Prostate gland (tissue), 2 donors: ENCODE results near the gene GLRA3. TPM values are rescaled to one million over a fixed set of nuclear protein-coding genes. Genes with fewer than 3 reads are reported as not detected.

Experiments
- DNase-seq: peaks from one replicate; pipeline ENCODE4 v3.0.0-alpha.2; 2019; ENCODE audit warnings: low spot score
- H3K27ac ChIP-seq, 2 donors: fragments of 200-600 bp; sonication (generic); 2 replicates each; pipeline ENCODE4 v1.5.1; 2017 to 2019
- H3K27me3 ChIP-seq: fragments of 200-600 bp; sonication (generic); replicated peaks from 2 replicates; pipeline ENCODE4 v1.5.1; 2019; ENCODE audit not compliant: insufficient read depth
- H3K36me3 ChIP-seq, 2 donors: fragments of 200-600 bp; sonication (generic); 1 replicate in 1 of 2; 2 replicates in 1 of 2; pipeline versions ENCODE4 v1.5.1 to v1.8.1; 2017 to 2019
- H3K4me1 ChIP-seq: fragments of 200-600 bp; sonication (generic); replicated peaks from 2 replicates; pipeline ENCODE4 v1.5.1; 2019
- H3K4me3 ChIP-seq, 2 donors: fragments of 200-600 bp; sonication (generic); 2 replicates each; pipeline ENCODE4 v1.5.1; 2017 to 2019
- H3K9me3 ChIP-seq: fragments of 200-600 bp; sonication (generic); 2 replicates; pipeline ENCODE4 v1.5.1; 2017
- CTCF ChIP-seq, 4 experiments: fragments of 200-600 bp in 2 of 4; fragments of 450-650 bp in 2 of 4; sonication (generic) in 2 of 4; IDR thresholded peaks; 1 replicate in 3 of 4; 2 replicates in 1 of 4; pipeline ENCODE4 v1.5.1; 2016 to 2019; ENCODE audit warnings: antibody characterized with exemption in 4 of 4, mild to moderate bottlenecking in 2 of 4, moderate library complexity in 2 of 4
- POLR2A ChIP-seq: fragments of 450-650 bp; IDR thresholded peaks from one replicate; pipeline ENCODE4 v1.6.1; 2016; ENCODE audit warnings: antibody characterized with exemption, mild to moderate bottlenecking
- POLR2AphosphoS5 ChIP-seq: sonication (generic); formaldehyde crosslinking; IDR thresholded peaks from one replicate; pipeline ENCODE4 v1.6.1; 2017; ENCODE audit warnings: antibody characterized with exemption
- WGBS: methylation state at CpG from one replicate; pipeline ENCODE4 v1.1.5; 2018; 5-methylcytosine and 5-hydroxymethylcytosine counted together
- intact Hi-C: fragments of 100-400 bp; cut with DNase I; formaldehyde crosslinking; loops from one replicate; pipeline ENCODE4 v1.14.2; 2022
- total RNA-seq, 2 donors: library from RNA; depleted of rRNA; stranded (reverse); fragments of >200 nt; gene quantifications; one replicate each; pipeline ENCODE4 v1.1.0, GENCODE V29; 2016

The GLRA3 gene
- total RNA-seq, 2 donors from 2014 or later: 0.17 TPM; not detected in 1

GRCh38 chr4:174673865-174674264 is 155.2 kb downstream of the GLRA3 start:
- TF ChIP-seq POLR2A (no peak), CTCF (IDR thresholded peaks at IDR 0.05) (no peak), POLR2AphosphoS5 (no peak)
- no peak for DNase-seq
- intact Hi-C loops: no loop called here

DNA sequence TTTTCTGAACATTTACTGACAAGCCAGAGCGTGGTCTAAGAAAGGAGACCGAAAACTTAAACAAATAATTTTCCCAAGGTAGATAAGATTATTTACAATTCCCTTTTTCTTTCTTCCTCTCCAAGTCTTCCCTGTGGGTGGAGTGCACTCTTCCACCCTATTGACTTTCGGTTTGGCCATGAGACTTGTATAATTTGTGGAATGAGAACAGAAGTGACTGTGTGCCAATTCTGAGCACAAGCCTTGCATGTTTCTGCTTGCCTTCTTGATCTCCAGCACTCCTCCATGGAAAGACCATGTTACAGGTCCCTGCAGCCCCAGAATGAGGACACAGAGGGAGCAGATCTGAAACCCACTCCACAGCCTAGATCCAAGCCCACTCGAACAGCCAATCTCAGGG is 156.8 kb downstream of the GLRA3 start:
- TF ChIP-seq POLR2AphosphoS5 (peak; percentile 69), CTCF (IDR thresholded peaks at IDR 0.05) (no peak)
- Histone ChIP-seq H3K27me3 (no peaks in the 10 kb centered on the region), H3K27ac (no peak overlapping the region), H3K9me3 (no peaks in the 10 kb centered on the region), H3K36me3 (no peaks in the 10 kb centered on the region), H3K4me3 (no peak overlapping the region), H3K4me1 (no peaks in the 10 kb centered on the region)
- intact Hi-C loops: no loop called here
- 38% methylated on average over 4 of the region's 4 CpGs for WGBS
- DNase-seq: peak; percentile 58

More at GRCh38 chr4:174673865-174674264, 155.2 kb downstream of the GLRA3 start:
- Histone ChIP-seq H3K27ac (no peak overlapping the region), H3K9me3 (no peaks in the 10 kb centered on the region), H3K4me1 (no peaks in the 10 kb centered on the region), H3K4me3 (no peak overlapping the region), H3K27me3 (no peaks in the 10 kb centered on the region), H3K36me3 (no peaks in the 10 kb centered on the region)

- TF ChIP-seq CTCF (IDR thresholded peaks at IDR 0.05): no peak
- TF ChIP-seq POLR2A: no peak
- TF ChIP-seq POLR2AphosphoS5: no peak
- whole genome bisulfite sequencing: 55% methylated on average over 3 of the region's 3 CpGs
These were observed 159.8 kb downstream of the GLRA3 start for GRCh38 chr4:174669270-174669669.

GRCh38 chr4:174665799-174666198 is 163.2 kb downstream of the GLRA3 start:
- TF ChIP-seq POLR2AphosphoS5: no peak
- TF ChIP-seq POLR2A: no peak
- TF ChIP-seq CTCF (IDR thresholded peaks at IDR 0.05): no peak
- Histone ChIP-seq H3K9me3 (no peaks in the 10 kb centered on the region), H3K27ac (no peak overlapping the region), H3K4me3 (no peak overlapping the region), H3K4me1 (no peaks in the 10 kb centered on the region), H3K36me3 (no peaks in the 10 kb centered on the region), H3K27me3 (no peaks in the 10 kb centered on the region)
- intact Hi-C loops: no loop called here
- no peak for DNase-seq

More at GRCh38 chr4:174669270-174669669, 159.8 kb downstream of the GLRA3 start:
- H3K27me3 ChIP-seq: no peaks in the 10 kb centered on the region
- H3K27ac ChIP-seq: no peak overlapping the region
- no peaks in the 10 kb centered on the region for H3K36me3 ChIP-seq
- no peak for DNase-seq
- H3K4me1 ChIP-seq: no peaks in the 10 kb centered on the region
- intact Hi-C loops: no loop called here
- no peaks in the 10 kb centered on the region for H3K9me3 ChIP-seq
- no peak overlapping the region for H3K4me3 ChIP-seq

- intact Hi-C loops: no loop called here
- TF ChIP-seq CTCF (IDR thresholded peaks at IDR 0.05): no peak
- TF ChIP-seq POLR2AphosphoS5: no peak
- no peak for TF ChIP-seq POLR2A
- no peak for DNase-seq
- Histone ChIP-seq H3K27me3 (no peaks in the 10 kb centered on the region), H3K4me1 (no peaks in the 10 kb centered on the region), H3K4me3 (no peak overlapping the region), H3K27ac (no peak overlapping the region), H3K9me3 (no peaks in the 10 kb centered on the region), H3K36me3 (no peaks in the 10 kb centered on the region)
- 42% methylated on average over 2 of the region's 2 CpGs for WGBS
These were observed 165.8 kb downstream of the GLRA3 start for GRCh38 chr4:174663216-174663615.
